WERI-Rb-1 (cell line): ENCODE data around the gene APOOL.

ENCODE experiments used
- DNase-seq: peaks from one replicate; pipeline ENCODE4 v3.0.0-alpha.2; 2020
- H3K27ac ChIP-seq: fragments of 250-450 bp; sonication (Bioruptor Pico); 2 replicates; pipeline ENCODE4 v1.5.1; 2020; ENCODE audit warnings: mild to moderate bottlenecking, moderate library complexity
- H3K27me3 ChIP-seq: fragments of 250-450 bp; sonication (Bioruptor Pico); 2 replicates; pipeline ENCODE4 v1.5.1; 2021; ENCODE audit warnings: mild to moderate bottlenecking, low read depth, moderate library complexity; ENCODE audit not compliant: insufficient read depth, severe bottlenecking
- H3K36me3 ChIP-seq: fragments of 250-450 bp; sonication (Bioruptor Pico); 2 replicates; pipeline ENCODE4 v1.5.1; 2020; ENCODE audit warnings: mild to moderate bottlenecking, moderate library complexity
- H3K4me3 ChIP-seq: 2 replicates; pipeline ENCODE4 v1.5.1; 2011; ENCODE audit warnings: low read depth, mild to moderate bottlenecking, control low read depth, low read length
- H3K9me3 ChIP-seq: fragments of 250-450 bp; sonication (Bioruptor Pico); 2 replicates; pipeline ENCODE4 v1.5.1; 2021; ENCODE audit warnings: mild to moderate bottlenecking, moderate library complexity; ENCODE audit not compliant: severe bottlenecking
- CTCF ChIP-seq: IDR thresholded peaks from 2 replicates; pipeline ENCODE4 v1.5.1; 2011; ENCODE audit warnings: low read depth, mild to moderate bottlenecking, control low read depth, inconsistent platforms, low read length

Gene APOOL

GRCh38 chrX:85024044-85024443, 20.4 kb downstream of the APOOL start:
- H3K9me3 ChIP-seq = no peaks in the 10 kb centered on the region
- TF ChIP-seq CTCF = no peak
- DNase-seq = no peak
- no peak overlapping the region for H3K27ac ChIP-seq
- H3K36me3 ChIP-seq = no peaks in the 10 kb centered on the region
- H3K4me3 ChIP-seq = no peak overlapping the region
- no peaks in the 10 kb centered on the region for H3K27me3 ChIP-seq

- no peak for TF ChIP-seq CTCF
- no peak for DNase-seq
- no peak overlapping the region for H3K4me3 ChIP-seq
- no peaks in the 10 kb centered on the region for H3K36me3 ChIP-seq
- H3K27me3 ChIP-seq = no peaks in the 10 kb centered on the region
- H3K27ac ChIP-seq = no peak overlapping the region
- H3K9me3 ChIP-seq = no peaks in the 10 kb centered on the region
These were observed 20.9 kb downstream of the APOOL start for GRCh38 chrX:85024562-85024961.

DNA sequence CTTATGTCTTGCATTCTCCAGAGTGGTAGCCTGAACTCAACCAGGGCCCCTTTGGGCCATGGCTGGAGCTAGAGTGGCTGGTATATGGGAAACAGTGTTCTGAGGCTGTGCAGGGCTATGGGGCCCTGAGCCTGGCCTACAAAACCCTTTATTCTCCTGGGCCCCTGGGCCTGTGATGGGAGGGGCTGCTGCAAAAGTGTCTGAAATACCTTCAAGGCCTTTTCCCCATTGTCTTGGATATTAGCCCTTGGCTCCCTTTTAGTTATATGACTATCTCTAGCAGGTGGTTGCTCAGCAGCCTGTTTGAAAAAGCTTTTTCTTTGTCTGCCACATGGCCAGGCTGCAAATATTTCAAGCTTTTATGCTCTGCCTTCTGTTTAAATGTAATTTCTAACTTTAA, 22.5 kb downstream of the APOOL start:
- H3K27ac ChIP-seq = no peak overlapping the region
- no peaks in the 10 kb centered on the region for H3K27me3 ChIP-seq
- DNase-seq = no peak
- TF ChIP-seq CTCF = no peak
- no peaks in the 10 kb centered on the region for H3K9me3 ChIP-seq
- H3K4me3 ChIP-seq = no peak overlapping the region
- no peaks in the 10 kb centered on the region for H3K36me3 ChIP-seq

- Histone ChIP-seq H3K9me3 (no peaks in the 10 kb centered on the region), H3K4me3 (no peak overlapping the region), H3K27me3 (peaks cover 2% of the 10 kb centered on the region), H3K27ac (no peak overlapping the region), H3K36me3 (no peaks in the 10 kb centered on the region)
- no peak for TF ChIP-seq CTCF
- no peak for DNase-seq
These were observed 25.4 kb downstream of the APOOL start for GRCh38 chrX:85029043-85029442.

DNA sequence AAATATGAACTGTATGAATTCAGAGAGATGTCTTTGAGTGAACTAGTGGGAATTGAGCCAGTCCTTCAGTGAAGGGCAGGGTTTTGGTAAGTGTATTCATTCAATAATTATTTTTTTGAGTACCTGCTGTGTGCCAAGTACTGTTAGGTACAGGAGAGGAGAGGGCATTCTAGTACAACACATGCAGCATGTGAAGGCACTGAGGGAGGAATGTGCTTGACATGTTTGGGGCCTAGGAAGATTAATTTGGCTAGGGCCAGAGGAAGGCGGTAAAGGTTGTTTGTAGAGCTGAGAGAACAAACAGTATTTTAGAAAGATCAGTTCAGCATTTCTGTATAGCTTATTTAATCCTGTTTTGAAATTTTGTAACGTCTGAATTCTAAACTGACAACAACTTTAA, 27.8 kb downstream of the APOOL start:
- no peak for TF ChIP-seq CTCF
- H3K9me3 ChIP-seq = no peaks in the 10 kb centered on the region
- no peaks in the 10 kb centered on the region for H3K36me3 ChIP-seq
- peaks cover 2% of the 10 kb centered on the region for H3K27me3 ChIP-seq
- H3K4me3 ChIP-seq = no peak overlapping the region
- no peak overlapping the region for H3K27ac ChIP-seq
- DNase-seq = no peak

DNA sequence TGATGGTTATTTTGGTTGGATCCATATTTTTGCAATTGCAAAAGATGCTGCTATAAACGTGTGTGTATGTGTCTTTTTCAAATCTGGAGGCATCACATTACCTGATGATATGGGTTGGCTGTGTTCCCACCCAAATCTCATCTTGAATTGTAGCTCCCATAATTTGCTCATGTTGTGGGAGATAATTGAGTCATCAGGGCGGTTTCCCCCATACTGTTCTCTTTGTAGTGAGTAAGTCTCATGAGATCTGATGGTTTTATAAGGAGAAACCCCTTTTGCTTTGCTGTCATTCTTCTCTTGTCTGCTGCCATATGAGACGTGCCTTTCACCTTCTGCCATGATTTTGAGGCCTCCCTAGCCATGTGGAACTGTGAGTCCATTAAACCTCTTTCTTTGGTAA, 33.4 kb downstream of the APOOL start:
- Histone ChIP-seq H3K4me3 (no peak overlapping the region), H3K36me3 (no peaks in the 10 kb centered on the region), H3K9me3 (no peaks in the 10 kb centered on the region), H3K27me3 (peaks cover 2% of the 10 kb centered on the region), H3K27ac (no peak overlapping the region)
- no peak for TF ChIP-seq CTCF
- DNase-seq = no peak
